NCI-H446 treated with DMSO at 0.1 percent for 48 hours (cell line): Measurements from ENCODE around the gene RHOBTB3.

Source experiments
- DNase-seq: peaks from one replicate; lab custom pipeline; 2025; lab: John Stamatoyannopoulos, UW

The RHOBTB3 gene

DNA sequence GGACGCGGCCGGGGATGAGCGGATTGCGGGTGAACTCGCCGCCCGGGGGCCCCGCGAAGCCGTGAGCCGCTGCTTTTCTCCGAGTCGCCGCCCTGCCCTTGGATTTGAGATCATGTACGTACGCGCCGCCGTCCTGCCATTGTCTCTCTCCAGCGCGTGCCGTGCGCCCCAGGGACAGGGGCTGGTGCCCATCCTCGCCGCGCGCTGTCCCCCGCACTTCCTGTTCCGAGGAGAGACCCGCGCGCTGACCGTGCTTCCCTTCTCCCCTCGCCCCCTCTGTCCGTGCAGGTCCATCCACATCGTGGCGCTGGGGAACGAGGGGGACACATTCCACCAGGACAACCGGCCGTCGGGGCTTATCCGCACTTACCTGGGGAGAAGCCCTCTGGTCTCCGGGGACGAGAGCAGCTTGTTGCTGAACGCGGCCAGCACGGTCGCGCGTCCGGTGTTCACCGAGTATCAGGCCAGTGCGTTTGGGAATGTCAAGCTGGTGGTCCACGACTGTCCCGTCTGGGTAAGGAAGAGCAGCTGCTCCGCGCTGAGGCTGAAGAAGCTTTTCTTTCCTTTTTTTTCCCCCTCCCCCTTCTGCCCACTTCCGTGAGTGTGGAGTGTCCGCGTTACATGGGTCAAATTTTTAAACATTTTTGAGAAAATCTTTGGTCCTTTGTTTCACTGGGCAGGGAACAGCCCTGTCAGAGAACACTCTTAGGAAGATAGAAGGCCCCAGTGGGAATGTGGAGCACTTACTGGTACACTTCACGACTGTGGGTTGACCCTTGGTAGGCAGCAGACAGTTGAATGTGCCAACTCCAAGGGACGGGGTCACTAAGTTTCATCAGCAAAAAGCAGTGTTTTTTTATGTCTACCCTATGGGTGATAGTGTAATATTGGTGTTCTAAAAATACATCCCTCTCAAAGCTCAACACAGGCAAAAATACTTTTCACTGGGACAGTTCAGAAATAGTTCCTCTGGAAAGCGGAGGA, 727 bp downstream of the RHOBTB3 start:
- no peak for DNase-seq

DNA sequence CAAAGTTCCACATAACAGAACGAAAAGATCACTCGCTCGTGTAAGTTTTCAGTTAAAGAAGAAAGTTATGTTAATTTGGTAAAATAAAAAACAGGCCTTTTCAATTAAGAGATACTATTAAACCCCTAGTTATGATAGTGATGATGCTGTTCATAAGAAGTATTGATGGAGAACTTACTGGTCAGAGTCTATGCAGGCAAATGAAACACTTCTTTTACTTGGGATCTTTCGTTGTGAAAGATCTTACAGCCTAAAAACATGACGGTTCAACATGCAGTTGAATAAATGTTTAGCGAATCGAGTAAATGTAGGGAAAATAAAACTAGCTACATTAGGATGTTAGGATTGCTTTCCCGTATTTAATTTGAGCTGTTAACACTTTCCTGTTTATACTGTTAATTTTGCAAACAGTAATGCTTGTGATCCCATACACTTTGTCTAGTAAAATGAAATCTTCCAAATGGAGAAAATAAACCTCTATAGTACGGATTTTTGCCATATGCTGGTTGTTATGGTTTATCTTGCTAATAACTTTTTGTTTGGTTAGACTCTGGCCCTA, 2.0 kb downstream of the RHOBTB3 start:
- no peak for DNase-seq

DNA sequence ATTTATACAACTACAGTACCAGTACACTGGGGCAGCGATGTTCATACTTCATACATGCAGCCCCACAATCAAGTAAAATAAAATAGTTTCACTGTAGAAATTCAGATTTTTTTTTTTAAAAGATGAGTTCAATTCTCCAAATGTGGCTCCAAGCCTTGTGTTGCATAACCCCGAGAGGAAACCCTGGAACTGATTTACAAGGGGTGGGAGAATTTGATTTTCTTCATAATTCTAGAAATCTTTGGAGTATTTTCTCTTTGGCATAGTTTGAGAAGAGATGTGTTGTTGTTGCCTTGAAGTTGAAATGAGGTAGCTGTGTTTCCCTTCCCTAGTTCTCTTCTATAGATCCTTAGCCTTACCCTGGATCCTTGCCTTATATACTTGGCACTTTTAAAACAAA, 3.1 kb downstream of the RHOBTB3 start:
- DNase-seq, result no peak

DNA sequence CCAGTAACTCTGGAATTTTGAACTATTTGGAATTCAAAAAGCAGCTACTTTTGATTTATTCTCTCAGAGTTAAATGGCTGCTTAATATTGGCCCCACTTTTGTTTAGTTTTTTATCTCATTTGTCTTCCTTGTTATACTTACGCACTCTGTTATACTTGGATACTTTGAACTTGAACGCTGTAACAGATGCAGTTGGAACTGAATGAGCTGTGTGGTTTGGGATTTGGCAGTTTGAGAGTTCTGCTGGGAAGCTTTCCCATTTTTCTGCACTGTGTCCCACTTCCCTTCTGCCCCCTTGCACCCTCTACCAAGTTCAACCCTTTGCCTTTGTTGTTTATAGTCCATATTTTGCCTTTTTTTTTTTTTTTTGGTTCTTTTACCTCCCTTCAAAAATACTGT, 3.8 kb downstream of the RHOBTB3 start:
- DNase-seq, result peak; percentile 47

DNA sequence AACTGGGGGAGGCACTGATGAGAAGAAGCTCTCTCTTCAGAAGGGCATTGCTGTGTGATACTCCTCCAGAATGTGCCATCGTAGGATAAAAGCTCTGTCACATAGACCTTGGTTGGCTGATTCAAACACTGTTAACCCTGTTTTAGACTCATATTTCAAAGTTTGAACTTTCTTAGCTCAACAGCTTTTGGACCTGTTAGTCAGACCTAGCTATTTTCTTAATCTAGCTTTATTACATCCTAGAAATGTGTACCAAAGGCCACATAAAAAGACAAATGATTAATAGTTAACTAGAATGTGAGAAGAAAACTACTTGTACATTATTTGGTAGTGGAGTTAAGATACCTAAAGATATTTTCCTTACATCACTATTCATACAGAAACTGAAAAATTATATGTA, 4.3 kb downstream of the RHOBTB3 start:
- no peak for DNase-seq

DNA sequence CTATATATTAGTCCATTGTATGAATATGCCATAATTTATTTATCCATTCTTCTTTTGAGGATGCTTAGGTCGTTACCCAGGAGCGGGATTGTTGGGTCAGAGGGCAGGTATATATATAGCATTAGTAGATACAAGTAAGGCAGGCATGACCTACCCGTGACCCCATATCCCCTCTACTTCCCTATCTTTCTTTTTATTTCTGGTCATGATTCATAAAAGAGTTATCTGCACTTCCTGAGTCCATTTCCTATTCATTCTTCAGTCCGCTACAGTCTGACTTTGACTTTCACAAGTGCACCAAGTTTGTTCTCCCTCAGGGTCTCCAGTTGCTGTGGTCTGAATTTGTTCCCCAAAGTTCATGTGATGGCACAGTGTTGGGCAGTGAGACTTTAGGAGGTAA, 6.9 kb downstream of the RHOBTB3 start:
- no peak for DNase-seq

DNA sequence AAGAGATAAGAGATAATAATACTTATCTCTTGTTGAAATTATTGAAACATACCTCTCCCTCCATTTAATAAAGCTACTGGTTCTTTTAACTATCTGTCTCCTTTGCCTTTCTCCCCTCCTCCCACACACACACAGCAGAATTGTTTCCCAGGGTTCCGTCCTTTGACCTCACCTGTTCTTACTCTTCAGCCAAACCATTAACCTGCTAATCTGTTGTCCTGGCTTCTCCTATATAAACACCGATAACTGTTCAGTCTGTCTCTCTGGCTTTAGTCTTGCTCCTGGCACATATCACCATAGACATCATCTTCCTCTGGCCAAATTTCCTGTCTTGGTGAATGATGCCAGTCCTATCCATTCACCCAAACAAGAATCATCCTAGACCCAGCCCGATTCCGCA, 7.7 kb downstream of the RHOBTB3 start:
- DNase-seq, result no peak

DNA sequence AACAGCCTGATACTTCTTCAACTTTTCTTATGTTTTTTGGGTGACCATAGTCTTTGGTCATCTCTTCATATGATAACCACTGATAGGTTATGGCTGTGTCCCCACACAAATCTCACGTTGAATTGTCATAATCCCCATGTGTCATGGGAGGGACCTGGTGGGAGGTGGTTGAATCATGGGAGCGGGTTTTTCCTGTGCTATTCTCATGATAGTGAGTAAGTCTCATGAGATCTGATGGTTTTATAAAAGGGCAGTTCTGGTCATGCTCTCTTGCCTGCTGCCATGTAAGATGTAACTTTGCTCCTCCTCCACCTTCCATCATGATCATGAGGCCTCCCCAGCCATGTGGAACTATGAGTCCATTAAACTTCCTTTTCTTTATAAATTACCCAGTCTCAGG, 8.7 kb downstream of the RHOBTB3 start:
- no peak for DNase-seq

DNA sequence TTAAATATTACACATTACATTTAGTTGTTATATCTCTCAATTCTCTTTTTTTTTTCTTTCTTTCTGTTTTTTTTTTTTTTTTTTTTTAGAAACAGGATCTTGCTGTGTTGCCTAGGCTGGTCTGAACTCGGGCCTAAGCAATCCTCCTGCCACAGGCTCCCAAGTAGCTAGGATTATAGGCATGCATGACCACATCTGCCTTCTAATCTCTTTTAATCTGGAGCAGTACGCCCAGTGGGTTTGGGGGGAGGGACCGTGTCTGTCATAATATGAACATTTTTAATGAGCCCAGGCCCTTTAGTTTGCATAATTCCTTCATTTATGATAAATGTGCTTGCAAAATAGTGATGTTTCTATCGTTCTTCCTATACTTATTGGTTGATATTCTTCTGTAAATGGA, 10.3 kb downstream of the RHOBTB3 start:
- DNase-seq, result no peak

DNA sequence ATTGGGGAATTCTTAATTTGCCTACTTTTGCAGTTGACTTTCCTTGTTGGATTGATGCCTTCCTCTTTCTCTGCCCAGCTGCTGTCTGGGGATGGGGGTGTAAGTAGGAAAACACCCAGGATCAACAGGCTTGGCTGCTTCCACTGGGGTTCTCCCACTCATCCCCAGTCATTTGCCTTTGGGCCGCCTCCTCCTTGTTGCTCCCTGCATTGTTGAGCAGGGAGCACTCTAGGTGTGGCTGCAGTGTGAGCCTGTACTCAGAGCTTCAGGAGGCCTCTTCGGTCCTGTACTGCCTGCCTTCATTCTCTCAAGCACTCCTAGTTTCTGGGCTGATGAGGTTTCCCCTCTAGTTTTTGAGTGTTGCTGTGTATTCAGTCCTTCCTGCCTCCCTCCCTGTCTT, 12.1 kb downstream of the RHOBTB3 start:
- DNase-seq, result no peak

DNA sequence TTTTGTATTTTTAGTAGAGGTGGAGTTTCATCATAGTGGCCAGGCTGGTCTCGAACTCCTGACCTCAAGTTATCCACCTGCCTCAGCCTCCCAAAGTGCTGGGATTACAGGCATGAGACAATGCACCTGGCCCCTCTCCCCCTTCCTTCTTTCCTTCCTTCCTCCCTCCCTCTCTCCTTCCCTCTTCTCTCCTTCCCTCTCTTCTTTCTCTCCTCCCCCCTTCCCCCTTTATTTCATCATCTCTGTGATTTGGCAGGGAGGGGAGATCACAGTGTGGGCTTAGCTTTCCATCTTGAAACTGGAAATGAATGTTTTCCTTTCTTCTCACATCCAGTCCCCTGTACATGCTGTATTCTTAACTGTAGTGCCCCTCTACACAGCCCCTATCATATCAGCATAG, 12.7 kb downstream of the RHOBTB3 start:
- no peak for DNase-seq

DNA sequence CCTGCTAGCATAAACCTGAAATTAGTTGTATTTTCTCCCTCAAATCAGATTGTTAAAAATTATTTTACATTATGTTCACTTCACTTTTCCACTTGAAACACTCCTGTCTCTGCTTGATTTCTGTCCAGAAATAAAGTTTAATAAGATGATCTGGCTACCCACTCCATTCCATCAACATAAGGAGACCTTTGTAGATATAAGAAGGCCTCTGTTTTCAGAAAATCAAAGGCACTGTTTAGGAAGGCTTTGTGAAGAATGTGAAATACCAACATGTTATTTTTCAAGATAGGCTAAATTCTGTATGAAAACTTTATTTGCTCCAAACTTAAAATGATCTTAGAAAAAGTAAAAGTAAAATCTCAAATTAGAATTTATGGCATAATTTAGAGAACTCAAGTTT, 15.1 kb downstream of the RHOBTB3 start:
- no peak for DNase-seq

DNA sequence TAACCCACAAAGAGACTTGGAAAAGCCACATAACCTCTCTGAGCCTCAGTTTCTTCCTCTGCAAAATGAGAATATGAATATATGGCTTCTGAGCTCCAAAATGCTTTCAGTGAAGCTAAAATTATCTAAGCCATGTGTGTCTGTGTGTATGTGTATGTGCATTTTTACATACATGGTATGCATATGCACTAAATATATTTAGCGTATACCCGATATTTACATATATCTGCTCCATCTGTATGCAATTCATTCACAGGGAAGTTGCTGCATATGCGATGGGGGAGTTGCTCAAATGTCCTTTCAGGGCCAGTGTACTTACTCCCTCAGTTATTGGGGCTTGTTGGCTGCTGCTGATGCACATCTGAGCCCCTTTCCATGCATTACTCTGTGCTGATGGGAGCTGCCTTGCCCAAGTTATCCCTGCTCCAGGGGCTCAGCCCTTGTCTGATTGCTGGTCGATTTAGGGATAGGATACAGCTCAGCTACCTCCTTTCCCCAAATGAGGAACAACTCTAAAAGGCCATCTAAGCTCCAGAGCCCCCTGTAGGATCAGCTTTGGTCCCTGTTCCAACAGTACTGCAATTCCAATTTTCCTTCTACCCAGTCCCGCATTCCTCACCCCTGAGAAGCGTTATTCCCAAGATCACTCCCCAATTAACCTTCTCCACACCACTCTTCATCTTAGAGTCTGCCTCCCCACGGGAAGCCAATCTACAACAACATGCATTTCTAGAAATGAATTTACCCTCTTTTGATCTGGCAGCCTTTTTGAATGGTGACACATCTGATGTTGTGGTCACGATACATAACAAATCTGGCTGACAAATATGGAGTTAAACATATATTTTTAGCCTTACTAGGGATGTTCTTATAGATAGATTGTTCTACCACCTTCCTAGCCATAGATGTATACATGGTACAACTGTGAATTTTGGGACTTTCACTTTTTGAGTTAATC, 15.9 kb downstream of the RHOBTB3 start:
- no peak for DNase-seq

DNA sequence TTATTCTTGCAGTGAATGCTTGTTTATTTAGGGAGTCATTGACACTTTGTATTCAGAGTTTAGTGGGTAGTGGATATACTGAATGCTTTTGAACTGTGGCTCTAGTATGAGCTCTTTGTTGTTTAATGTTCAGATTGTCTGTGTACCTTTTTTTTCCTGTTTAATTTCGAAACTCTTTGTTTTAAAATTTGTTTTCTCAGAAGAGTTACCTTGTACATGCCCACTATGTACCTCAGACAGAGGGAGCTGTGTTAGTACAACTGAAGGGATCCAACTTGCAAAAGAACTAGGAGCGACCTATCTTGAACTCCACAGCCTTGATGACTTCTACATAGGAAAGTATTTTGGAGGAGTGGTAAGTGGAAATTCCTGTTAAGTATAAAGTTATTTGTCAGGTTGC, 17.0 kb downstream of the RHOBTB3 start:
- no peak for DNase-seq

DNA sequence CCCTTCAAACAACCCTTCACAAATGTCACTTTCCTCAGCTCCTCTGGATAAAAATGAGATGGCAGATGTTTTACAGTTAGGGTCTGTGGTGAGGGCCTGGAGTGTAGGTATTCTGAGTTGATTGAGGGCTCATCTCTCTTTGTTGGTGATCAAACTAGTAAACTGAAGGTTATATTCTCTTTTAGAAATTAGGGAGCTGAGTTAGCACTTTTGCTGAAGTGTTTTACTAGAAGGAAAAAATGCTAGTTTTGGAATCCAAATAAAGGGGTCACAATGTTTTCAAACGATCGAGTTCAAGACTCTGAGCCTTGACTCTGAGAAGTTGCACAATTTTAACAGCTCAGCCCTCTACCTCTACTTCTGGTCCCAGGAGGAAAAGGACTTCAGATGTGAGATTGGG, 23.4 kb downstream of the RHOBTB3 start:
- no peak for DNase-seq

DNA sequence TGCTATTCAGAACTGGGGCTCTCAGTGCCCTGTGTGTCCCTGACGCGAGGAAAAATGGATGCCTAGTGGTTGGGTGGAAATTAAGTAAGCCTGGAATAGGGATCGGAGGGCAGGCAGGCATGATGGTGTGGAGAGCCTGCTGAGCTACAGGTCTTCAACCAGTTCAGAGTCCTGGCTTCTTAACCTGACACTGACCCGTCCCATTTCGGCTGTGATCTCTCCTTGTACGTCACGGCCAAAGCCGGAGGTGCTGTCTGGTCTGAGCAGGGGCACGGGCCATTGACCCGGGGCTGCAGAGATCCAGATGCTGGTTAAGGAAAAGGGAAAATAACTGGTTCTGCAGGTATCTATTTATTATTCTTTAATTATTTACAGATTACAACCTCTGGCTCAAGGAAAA, 27.9 kb downstream of the RHOBTB3 start:
- no peak for DNase-seq

DNA sequence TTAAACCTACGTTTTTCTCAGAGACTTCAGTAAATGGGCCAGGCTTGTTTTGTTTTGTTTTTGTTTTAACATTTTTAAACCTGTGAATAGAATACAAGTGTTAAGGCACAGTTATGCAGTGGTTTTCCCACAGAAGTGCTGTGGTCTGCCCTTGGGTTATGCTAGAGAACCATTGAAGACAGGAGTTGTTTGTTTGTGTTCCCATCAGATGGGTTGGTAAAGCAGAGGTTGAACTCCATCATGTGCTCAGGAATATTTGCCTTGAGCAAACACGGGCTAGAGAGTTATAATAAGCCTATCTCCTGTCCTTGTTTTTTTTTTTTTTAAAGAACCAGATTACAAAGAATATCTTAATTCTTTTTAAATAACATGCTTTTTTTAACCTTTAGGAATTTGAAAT, 28.5 kb downstream of the RHOBTB3 start:
- DNase-seq, result no peak

DNA sequence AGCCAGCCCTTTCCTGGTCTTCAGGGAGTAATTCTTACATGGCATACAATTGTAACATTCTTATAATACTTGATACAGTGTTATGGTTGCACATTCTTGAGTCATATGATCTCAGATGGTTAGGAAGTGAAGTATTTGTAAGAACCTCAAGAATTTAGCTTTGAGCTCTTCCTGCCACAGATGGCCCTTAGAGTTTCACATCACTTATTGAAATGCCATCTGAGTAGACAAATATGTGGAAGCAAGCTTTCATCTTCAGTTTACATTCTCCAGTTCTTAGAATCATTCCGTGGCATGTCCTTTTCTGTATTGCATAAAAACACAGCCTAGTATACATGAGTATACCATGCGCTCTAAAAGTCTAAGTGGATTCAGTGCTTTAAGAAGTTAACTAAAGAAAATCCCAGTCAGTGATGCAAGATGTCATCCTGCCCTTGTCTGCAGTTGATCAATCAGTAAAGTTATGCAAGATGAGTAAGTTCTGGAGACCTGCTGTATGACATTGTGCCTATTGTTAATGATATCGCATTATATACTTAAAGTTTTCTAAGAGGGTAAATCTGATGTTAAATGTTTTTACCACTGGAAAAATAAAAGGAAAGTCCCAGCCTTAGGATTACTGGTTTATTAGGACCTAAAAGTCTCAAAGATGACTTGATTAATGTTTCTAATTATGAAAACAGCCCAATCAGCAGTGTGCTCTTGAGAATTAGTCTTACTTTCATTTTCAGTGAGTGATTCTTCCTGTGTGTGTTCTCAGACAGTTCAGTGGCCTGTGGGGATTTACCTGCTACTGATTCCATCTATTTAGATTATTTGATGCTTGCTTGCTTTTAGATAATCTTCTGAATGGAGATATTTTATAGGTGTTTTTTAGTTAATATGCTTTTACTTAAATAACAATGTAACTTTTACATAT, 29.4 kb downstream of the RHOBTB3 start:
- DNase-seq, result no peak

DNA sequence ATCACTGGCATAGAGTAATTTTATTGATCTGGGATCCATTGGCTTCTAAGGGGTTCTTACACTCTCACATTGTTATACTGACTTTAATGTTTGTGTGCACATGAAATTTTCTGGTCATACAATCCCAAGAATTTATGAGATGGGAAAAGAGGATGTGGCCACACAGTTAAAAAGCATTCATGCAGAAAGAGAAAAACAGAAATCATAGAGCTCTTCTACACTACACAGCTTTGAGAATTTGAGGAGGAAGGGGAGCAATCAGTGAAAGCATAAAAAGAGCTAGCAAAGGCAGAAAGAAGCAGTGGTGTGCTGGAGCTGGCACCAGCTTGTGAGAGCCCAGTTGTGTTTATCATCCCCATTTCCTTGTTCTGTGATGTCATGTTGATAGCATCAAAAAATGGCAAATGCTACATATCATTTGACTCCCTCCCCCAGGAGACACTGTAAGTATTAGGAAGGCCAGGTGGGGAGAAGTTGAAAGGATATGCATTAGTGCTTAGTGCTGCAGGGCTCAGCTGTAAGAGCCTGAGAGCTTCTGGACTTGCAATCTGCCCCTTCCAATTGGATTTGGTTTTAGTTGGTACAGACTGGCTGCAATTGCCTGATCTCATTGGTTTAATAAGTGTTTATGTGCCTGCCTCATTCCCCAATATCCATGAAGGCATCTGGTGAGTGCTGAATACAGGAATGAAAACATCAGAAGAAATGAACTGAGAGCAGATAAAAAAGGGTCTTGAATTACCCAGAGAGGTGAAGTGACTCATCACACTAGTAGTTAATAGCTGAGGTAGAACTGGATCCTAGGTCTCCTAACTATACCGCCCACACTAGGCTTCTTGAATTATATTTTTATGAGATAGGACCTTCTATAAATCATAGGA, 30.9 kb downstream of the RHOBTB3 start:
- DNase-seq, result no peak

DNA sequence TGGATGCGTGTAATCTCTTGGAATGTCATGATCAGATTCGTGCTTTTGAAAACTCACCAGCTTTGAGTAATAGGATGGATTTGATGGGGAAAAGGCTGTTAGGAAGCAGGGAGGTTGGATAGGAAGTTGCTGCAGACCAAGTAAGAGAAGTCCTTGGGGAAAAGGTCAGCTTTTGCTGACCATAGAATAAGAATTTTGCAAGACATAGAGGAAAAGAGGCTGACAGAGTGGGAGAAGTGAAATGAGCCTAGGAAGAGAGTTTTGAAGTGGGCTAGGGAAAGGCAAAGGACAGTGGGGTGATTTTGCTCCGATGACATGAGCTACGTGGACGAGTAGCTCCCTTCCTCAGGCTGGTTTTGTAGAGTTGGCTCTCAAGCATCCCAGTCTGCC, 31.5 kb downstream of the RHOBTB3 start:
- no peak for DNase-seq

DNA sequence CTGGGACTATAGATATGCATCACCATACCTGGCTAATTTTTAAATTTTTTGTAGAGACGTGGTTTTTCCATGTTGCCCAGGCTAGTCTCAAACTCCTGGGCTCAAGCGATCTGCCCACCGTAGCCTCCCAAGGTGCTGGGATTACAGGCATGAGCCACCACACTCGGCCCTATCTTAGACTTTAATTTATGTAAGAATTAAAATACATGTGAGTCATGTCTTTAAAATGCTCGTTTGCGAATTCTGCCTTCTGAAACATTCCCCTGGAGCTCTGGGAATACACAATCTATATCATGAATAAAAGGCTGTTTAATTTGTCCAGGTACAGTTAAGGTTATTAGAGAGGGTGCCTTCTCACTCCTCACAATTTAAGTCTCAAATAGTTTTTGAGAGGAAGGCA, 32.8 kb downstream of the RHOBTB3 start:
- DNase-seq, result no peak
